Hematopoietic multipotent progenitor cell treated with erythropoietin and hydrocortisone succinate and interleukin-3 and kit ligand, for 15 days (in vitro differentiated cells): ENCODE data around the gene SSBP3.

Source experiments
- DNase-seq: peaks from one replicate; pipeline ENCODE4 v3.0.0-alpha.2; 2015; ENCODE audit warnings: low spot score

The SSBP3 gene

GRCh38 chr1:54371038-54371941, 34.9 kb downstream of the SSBP3 start:
- no peak for DNase-seq

GRCh38 chr1:54370287-54370989, 35.8 kb downstream of the SSBP3 start:
- DNase-seq: no peak

DNA sequence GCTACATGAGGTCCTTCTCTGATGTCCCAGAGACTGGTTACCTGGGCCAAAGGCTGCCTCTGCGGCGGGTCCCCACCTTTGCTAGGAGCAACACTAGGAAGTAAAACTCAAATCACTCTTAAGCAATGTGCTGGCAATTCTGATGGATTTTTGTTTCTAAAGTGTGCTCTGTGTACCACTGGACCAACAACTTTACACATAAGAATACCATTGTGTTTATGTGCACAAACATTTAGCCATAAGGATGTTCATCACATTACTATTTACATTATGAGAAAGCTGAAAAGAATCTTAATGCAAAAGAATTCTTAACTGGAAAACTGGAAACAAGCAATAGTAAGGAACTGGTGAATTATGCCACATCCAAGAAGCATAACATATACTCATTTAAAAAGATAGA, 38.6 kb downstream of the SSBP3 start:
- no peak for DNase-seq

GRCh38 chr1:54365847-54366246, 40.3 kb downstream of the SSBP3 start:
- no peak for DNase-seq

GRCh38 chr1:54365398-54365797, 40.8 kb downstream of the SSBP3 start:
- DNase-seq: no peak

- DNase-seq: no peak
Observed at GRCh38 chr1:54364995-54365394, 41.2 kb downstream of the SSBP3 start.

DNA sequence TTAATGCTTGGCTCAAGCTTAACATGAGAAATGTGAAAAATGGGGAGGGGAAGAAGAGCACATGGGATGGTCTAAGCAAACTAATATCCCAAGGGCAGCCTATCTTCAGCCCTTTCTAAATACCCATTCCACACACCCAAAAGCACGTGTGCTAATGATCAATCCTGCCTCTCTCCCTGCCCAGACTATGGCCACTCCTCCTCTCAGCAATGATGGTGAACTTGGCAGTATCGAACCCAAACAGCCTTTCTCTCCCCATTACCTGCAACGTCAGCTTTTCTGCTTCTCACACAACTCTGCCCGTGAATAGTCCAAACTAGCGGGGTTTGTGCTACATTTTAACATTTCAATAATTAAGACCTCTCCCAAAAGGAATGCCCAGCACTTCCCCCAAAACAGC, 41.6 kb downstream of the SSBP3 start:
- DNase-seq: no peak

DNA sequence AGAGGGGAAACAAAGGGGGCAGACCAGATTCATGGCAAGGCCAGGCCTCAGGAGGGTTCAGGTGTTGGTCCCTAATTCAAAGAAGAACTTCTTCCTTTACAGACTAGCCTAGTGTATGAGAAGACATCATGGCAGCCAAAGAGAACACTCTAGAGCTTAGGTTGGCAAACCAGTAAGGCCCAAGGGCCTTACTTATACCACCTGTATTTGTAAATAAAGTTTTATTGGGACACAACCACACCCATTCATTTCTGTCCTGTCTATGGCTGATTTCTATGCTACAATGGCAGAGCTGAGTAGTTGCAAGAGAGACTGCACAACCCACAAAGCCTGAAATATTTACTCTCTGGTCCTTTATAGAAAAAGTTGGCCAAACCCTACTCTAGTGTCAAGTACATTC, 42.3 kb downstream of the SSBP3 start:
- DNase-seq: no peak

- no peak for DNase-seq
Observed at GRCh38 chr1:54362881-54363340, 43.3 kb downstream of the SSBP3 start.

GRCh38 chr1:54361342-54361741, 44.9 kb downstream of the SSBP3 start:
- DNase-seq: no peak

DNA sequence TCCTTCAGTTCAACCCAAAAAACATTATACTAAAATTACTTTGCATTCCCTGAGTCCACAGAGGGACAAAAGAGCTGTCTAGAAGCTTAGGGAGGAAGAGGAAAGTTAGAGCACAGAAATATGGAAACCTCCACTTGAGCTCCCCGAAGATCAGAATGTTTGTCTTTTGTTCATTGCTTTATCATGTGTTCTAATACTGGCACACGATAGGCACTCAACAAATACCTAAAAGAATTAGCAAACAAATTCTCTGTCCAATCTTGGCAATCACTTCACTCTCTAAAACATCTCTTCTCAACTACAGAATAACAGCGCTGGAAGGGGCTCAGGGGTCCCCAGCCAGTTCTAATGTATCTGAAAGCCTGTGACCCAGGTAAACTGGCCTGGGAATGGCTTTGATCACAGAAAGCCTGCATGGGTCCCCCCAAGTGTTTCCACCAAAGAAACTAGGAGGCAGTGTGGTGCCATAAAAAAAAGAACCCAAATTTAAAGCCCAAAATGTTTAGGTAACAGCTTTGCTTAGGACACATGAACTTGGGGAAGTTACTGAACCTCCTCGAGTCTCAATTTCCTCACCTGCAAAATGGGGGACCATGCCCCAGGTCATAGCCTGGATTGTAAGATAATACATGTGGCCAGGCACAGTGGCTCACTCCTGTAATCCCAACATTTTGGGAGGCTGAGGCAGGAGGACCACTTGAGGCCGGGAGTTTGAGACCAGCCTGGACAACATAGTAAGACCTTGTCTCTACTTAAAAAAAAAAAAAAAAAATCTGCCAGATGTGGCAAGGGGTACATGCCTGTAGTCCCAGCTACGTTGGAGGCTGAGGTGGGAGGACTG, 45.8 kb downstream of the SSBP3 start:
- DNase-seq: peak; percentile 49

GRCh38 chr1:54359393-54360162, 46.6 kb downstream of the SSBP3 start:
- no peak for DNase-seq

GRCh38 chr1:54358503-54359168, 47.6 kb downstream of the SSBP3 start:
- no peak for DNase-seq

- DNase-seq: peak; percentile 69
Observed at GRCh38 chr1:54357967-54358366, 48.2 kb downstream of the SSBP3 start.

DNA sequence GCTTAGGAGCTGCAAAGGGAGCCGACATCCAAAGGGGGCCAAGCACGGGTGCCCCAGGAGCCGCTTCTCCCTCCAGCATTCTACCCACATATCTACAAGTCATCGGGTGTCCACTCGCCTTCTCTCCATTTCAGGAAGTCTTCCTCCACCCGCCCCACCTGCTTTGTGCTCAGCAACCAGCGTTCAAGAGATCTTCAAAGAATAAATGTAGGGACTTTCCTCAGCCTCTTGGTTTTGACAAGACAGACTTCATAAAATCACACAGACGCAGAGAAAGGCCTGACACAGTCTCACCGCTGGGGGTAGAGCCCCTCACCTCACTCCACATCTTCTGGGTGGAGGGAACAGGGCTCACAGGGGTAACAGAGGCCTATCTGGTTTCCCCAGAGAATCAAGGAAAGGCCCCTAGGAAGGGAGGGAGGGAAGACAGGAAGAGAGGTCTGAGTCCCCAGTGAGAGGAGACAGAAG, 49.5 kb downstream of the SSBP3 start:
- no peak for DNase-seq

GRCh38 chr1:54355931-54356679, 50.1 kb downstream of the SSBP3 start:
- DNase-seq: peak; percentile 86

GRCh38 chr1:54354899-54355298, 51.3 kb downstream of the SSBP3 start:
- no peak for DNase-seq

DNA sequence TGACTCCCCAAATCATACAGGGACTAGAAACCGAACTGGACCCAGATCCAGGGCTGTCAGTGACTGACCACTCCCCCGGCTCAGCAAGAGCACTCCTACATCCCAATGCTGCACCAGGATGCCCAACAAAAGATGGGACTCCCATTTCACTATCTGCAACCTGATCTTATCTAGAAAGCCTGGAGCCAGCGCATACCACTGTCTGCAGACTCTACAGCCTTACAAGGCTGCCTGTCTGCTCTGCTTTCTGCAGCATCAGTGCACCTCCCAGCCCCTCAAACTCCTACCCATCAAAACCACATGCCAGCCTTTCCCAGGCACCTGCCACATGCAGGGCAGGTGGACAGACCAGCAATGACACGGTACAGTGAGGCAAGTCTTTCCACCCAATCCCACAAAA, 52.2 kb downstream of the SSBP3 start:
- DNase-seq: no peak

DNA sequence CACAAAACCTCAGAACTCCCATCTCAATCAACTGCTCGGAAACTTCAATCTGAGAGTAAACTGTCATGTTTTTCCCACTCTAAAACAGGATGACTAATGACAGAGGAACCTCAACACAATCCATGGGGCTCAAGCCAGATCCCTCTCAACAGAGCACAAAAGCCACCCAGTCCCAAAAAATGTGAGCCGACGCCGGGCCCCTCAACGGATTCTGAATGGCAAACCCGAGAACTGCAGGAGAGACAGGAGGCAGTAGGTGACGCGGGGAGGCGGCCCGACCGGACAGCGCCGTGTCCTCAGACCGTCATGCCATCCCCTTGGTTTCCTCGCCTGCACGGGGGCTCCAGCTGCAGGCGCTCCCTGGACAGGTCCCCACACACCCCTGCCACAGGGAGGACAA, 53.4 kb downstream of the SSBP3 start:
- DNase-seq: no peak

DNA sequence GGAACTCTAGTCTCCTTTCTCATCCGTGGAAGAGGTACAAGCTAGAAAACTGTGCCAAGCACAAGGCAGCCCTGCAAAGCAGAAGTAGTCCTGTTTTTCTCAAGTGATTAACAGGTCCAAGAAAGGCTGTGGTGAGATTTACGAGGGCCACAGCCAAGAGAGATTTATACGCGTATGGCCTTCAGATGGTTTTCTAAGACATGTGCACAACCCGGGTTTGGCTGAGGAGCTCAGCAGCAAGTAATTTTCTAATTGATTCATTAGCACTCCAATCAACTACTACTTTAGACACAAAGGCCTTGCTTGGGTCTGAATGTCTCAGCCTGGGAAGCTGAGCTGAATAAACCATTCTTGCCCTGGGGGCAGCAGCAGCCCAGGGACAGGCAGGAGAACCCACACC, 55.8 kb downstream of the SSBP3 start:
- no peak for DNase-seq
